Measurements from ENCODE around the gene BRD7. TPM values are rescaled to one million over a fixed set of nuclear protein-coding genes. Genes with fewer than 3 reads are reported as not detected.

Gene BRD7
- total and polyA plus RNA-seq, 4 donors: 13.3 to 34.3 (median 14.1) TPM

- TF ChIP-seq REST (IDR thresholded peaks at IDR 0.05) (no peak), EGR1 (IDR thresholded peaks at IDR 0.05; ENCODE audit: low read depth in 2 of 2) (no peak), YY1 (IDR thresholded peaks at IDR 0.05) (no peak), FOXA1 (IDR thresholded peaks at IDR 0.05) (no peak), FOXA2 (IDR thresholded peaks at IDR 0.05) (no peak)
Observed at GRCh38 chr16:50309527-50310307, 59.1 kb downstream of the BRD7 start (continued).

- TF ChIP-seq GABPA (IDR thresholded peaks at IDR 0.05 in 1 of 2, conservative IDR thresholded peaks at IDR 0.05 in 1 of 2) (no peak), CTCF (IDR thresholded peaks at IDR 0.05; ENCODE audit: low read depth, low read length, missing input control) (no peak), ZBTB33 (IDR thresholded peaks at IDR 0.05) (no peak), HNF4A (conservative IDR thresholded peaks at IDR 0.05) (no peak), HNF4G (IDR thresholded peaks at IDR 0.05) (no peak), YY1 (IDR thresholded peaks at IDR 0.05) (no peak), MAX (IDR thresholded peaks at IDR 0.05) (no peak), REST (IDR thresholded peaks at IDR 0.05) (no peak), FOXA2 (IDR thresholded peaks at IDR 0.05) (no peak), NR2F2 (IDR thresholded peaks at IDR 0.05) (no peak), RXRA (IDR thresholded peaks at IDR 0.05) (no peak), RAD21 (IDR thresholded peaks at IDR 0.05) (no peak), JUND (IDR thresholded peaks at IDR 0.05) (no peak), FOXA1 (IDR thresholded peaks at IDR 0.05) (no peak), ATF3 (IDR thresholded peaks at IDR 0.05) (no peak)
- Histone ChIP-seq H3K9ac (ENCODE audit: low read depth in 1 of 2, low read length in 2 of 2) (no peak overlapping the region), H3K9me3 (ENCODE audit: control insufficient read depth in 4 of 4, low read length in 3 of 4) (no peaks in the 10 kb centered on the region), H3K36me3 (ENCODE audit: control insufficient read depth in 4 of 4, insufficient read depth in 3 of 4, low read depth in 1 of 4, low read length in 3 of 4) (peaks cover 0 to 5% (median 2%) of the 10 kb centered on the region in 4 donors), H3K27ac (ENCODE audit: low read depth in 1 of 2, low read length in 2 of 2) (no peak overlapping the region), H3K27me3 (ENCODE audit: control insufficient read depth in 4 of 4, insufficient read depth in 4 of 4, low read length in 3 of 4) (no peaks in the 10 kb centered on the region), H3K4me1 (ENCODE audit: control insufficient read depth in 4 of 4, insufficient read depth in 4 of 4, low read length in 3 of 4) (no peaks in the 10 kb centered on the region), H3K4me3 (ENCODE audit: low read depth in 1 of 3, low read length in 3 of 3) (no peak overlapping the region)
- peak; percentile 33 for DNase-seq (ENCODE audit: low spot score)
- WGBS: 92% methylated on average over 11 of the region's 11 CpGs
Observed at GRCh38 chr16:50309156-50309526, 59.6 kb downstream of the BRD7 start.

Data from liver (tissue), 9 donors.